GM12801 (cell line): ENCODE results near the gene KIFC1.

Experiments used
- CTCF ChIP-seq: IDR thresholded peaks from one replicate; pipeline ENCODE4 v1.5.1; 2011; ENCODE audit warnings: control low read depth; ENCODE audit not compliant: insufficient read length; ENCODE audit errors: extremely low read depth

KIFC1 gene

GRCh38 chr6:33442283-33442682, 50.7 kb downstream of the KIFC1 start:
- no peak for TF ChIP-seq CTCF

DNA sequence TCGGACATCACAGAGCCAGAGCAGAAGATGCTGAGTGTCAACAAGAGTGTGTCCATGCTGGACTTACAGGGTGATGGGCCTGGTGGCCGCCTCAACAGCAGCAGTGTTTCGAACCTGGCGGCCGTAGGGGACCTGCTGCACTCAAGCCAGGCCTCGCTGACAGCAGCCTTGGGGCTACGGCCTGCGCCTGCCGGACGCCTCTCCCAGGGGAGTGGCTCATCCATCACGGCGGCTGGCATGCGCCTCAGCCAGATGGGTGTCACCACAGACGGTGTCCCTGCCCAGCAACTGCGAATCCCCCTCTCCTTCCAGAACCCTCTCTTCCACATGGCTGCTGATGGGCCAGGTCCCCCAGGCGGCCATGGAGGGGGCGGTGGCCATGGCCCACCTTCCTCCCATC, 51.4 kb downstream of the KIFC1 start:
- TF ChIP-seq CTCF: no peak

DNA sequence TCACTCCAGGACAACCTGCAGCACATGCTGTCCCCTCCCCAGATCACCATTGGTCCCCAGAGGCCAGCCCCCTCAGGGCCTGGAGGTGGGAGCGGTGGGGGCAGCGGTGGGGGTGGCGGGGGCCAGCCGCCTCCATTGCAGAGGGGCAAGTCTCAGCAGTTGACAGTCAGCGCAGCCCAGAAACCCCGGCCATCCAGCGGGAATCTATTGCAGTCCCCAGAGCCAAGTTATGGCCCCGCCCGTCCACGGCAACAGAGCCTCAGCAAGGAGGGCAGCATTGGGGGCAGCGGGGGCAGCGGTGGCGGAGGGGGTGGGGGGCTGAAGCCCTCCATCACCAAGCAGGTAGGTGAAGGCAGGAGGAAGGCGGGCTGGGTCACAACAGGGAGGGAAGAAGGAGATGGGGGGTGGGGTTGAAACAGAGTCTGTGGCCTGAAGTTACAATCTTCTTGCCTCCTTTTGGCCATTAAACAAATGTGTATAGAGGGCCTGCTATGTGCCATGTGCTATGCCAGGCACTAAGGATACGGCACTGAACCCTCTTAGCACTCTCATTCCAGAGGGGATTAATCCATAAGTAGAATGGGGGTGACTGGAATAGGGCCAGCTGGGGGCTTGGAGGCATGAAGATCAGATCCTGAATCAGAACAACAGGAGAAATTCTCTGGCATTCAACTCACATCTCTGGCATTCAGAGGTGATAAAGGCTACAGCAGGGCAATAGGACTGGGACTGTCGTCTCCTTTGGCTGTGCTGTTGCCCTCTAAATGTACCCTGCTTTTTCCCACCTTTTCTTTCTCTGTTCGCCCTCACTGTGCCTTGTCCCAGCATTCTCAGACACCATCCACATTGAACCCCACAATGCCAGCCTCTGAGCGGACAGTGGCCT, 52.2 kb downstream of the KIFC1 start:
- no peak for TF ChIP-seq CTCF

GRCh38 chr6:33445119-33445603, 53.5 kb downstream of the KIFC1 start:
- TF ChIP-seq CTCF: no peak

DNA sequence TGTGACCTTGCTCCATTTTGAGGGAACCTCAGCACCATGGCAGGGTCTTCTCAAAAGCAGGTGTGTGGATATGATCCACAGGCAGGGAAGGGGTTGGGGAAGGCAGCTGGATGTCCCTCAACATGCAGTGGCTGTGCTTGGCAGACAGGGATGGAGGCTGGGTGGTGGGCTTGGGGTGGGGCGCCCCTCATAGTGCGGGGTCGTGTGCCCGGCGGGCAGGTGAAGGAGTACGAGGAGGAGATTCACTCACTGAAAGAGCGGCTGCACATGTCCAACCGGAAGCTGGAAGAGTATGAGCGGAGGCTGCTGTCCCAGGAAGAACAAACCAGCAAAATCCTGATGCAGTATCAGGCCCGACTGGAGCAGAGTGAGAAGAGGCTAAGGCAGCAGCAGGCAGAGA, 54.7 kb downstream of the KIFC1 start:
- no peak for TF ChIP-seq CTCF

DNA sequence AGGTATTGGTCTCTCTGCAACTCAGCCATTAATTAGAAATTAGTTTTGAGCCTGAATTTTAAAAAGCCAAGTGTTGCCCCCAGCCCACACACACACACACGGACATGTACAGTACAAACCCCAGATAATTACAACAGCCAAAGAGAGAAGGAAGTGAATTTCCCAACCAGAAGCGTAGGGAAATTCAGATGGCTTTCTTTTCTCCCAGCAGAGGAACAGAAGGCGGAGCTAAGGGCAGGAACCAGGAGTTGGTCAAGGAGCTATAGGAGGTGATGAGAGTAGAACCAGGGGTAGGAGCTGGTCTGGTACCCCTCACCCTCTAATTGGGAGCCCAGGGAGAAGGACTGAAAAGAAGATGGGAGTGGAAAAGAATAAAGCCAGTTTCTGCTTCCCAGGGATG, 58.8 kb downstream of the KIFC1 start:
- no peak for TF ChIP-seq CTCF

- TF ChIP-seq CTCF: no peak
These were observed 60.0 kb downstream of the KIFC1 start for GRCh38 chr6:33451606-33452005.
